SU-DHL-6 (cell line): ENCODE results near the gene ADAMTS10.
"Not testable (repeated sequence)": the region's sequence is repeated elsewhere in the genome, so short reads cannot be mapped to it uniquely, and the experiment has no call there.

ENCODE experiments used
- EZH2phosphoT487 ChIP-seq: fragments of 200-600 bp; sonication (generic), shearing (Covaris generic); conservative IDR thresholded peaks from 2 replicates; pipeline ENCODE4 v1.6.1; 2018; ENCODE audit warnings: mild to moderate bottlenecking, antibody characterized with exemption, low read length, moderate library complexity, mixed read lengths
- TF ChIP-seq, protein P1 (sequence below): fragments of 200-600 bp; sonication (generic); IDR thresholded peaks from one replicate; pipeline ENCODE4 v1.5.1; 2017; ENCODE audit warnings: antibody characterized with exemption, mild to moderate bottlenecking, low read length, moderate library complexity; ENCODE audit not compliant: insufficient read depth, poor library complexity, severe bottlenecking

GRCh38 chr19:8553729-8554128, 56.8 kb downstream of the ADAMTS10 start:
- TF ChIP-seq, protein P1, sequence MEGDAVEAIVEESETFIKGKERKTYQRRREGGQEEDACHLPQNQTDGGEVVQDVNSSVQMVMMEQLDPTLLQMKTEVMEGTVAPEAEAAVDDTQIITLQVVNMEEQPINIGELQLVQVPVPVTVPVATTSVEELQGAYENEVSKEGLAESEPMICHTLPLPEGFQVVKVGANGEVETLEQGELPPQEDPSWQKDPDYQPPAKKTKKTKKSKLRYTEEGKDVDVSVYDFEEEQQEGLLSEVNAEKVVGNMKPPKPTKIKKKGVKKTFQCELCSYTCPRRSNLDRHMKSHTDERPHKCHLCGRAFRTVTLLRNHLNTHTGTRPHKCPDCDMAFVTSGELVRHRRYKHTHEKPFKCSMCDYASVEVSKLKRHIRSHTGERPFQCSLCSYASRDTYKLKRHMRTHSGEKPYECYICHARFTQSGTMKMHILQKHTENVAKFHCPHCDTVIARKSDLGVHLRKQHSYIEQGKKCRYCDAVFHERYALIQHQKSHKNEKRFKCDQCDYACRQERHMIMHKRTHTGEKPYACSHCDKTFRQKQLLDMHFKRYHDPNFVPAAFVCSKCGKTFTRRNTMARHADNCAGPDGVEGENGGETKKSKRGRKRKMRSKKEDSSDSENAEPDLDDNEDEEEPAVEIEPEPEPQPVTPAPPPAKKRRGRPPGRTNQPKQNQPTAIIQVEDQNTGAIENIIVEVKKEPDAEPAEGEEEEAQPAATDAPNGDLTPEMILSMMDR = not testable (repeated sequence)
- not testable (repeated sequence) for TF ChIP-seq EZH2phosphoT487
